Limb (tissue), 2 donors: ENCODE results near the gene FOLH1.
"Not testable (repeated sequence)": the region's sequence is repeated elsewhere in the genome, so short reads cannot be mapped to it uniquely, and the experiment has no call there.

Experiments
- DNase-seq, 2 donors: peaks; one replicate each; pipeline ENCODE4 v3.0.0-alpha.2; 2016; ENCODE audit errors: extremely low spot score in 2 of 2

FOLH1 gene

DNA sequence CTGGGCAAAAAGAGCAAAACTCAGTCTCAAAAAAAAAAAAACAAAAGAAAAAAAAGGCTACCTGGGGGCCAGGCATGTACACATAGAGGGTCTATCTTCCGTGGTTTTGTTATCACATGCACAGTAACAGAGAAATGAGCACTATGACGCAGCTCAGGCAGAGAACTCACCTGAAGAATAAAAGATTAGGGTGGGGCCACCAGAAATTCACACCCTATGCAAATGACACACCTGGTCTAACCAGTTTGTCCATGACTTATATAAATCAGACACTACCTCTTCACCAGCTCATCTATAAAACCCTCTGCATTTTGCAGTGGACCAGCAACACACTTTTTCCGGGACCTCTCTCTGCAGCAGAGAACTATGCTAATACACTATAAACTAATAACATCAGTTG, 30.5 kb downstream of the FOLH1 start:
- not testable (repeated sequence) for DNase-seq

DNA sequence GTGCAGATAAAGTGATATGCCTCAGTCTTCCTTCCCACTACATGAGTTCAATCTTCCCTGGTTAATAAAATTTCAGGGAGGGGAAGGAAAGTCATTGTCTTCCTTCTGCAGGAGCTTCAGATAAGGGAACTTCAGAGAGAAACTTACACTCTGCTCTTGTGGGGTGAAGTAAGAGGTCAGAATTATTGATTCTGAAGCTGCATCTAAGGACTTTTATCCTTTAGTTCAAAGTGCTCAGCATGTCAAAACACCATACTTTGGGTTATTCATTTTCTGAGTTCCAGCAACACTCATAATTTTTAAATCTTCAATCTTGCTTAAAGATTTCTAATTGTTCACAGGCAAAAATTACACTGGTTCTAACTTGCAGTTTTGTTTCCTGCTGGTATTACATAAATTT, 33.0 kb downstream of the FOLH1 start:
- DNase-seq, result not testable (repeated sequence)

DNA sequence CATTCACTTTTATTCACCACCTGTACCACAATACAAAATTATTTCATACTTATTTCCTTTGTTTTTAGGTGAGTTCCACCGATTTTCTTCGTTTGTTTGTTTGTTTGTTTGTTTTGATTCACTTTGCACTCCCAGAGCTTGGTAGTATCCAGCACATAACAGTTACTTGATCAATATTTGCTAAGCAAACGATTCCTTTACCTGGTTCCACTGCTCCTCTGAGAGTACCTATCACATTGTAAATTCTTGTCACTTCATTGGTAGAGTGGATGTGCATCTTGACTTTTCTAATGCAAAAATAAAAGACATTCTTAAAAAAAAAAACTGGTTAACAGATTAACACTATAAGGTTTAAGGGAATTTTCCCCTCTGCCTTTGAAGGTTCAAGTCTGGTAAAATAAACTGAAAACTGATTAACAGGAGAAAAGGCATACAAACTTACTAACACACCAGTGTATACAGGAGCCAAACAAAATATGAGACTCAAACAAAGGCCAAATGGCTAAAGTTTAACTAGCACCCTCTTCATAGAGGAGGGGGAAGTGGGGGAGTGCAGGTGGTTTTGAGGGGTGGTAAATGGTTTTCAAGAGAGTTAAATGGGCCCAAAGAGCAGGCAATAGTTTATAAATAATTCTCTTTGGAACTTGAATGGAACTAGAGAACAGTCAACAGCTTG, 33.6 kb downstream of the FOLH1 start:
- DNase-seq, result not testable (repeated sequence)

DNA sequence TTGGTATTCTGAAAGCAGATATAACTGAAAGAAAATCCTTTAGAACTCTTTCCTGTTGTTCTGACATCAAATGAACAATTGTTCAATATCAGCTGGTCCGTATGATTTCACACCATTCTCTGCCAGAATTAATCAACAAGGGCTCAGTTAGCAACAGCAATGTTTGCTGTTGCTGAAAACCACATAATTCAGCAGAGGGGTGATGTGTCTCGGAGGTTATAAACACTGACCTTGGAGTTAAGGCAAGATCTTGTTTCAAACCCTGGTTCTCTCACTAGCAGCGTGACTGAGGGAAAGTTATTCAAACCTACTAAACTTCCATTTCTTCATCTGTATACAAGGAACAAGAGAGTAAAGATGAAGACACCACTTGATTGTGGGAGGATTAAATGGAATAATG, 36.8 kb downstream of the FOLH1 start:
- DNase-seq, result not testable (repeated sequence)

DNA sequence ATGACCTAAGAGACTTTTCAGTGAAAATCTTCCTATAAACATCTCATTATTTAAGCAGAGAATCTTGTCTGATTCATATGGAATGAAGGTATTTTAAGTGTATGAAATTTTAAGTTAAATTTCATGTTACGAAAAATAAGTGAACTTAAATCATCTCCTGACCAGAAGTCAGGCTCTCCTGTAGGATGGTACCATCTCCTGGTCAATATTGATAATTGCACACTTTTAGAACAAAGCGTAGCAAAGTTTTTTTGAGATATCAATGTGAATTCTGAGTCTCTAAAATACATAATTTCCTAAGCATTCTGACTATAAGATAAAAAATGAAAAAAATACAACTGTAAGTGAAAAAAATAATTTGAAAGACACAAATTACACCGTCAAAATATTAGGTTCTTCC, 38.8 kb downstream of the FOLH1 start:
- not testable (repeated sequence) for DNase-seq

DNA sequence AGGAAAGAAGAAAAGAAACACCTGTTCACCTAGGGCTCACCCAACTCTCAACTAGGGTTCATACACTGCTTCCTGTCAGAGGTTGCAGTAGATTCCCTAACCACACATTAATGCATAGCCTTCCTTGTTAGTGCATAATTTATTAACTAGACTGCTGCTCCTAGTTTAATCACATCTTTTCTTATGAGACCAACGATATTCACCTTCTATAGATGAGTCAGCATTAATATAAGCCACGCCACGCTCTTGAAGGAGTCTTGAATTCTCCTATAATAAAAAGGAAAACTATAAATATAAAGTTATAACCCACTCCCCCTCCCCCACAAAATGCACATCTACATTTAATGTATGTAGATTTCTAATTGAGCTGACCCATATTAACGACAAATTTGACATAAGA, 39.4 kb downstream of the FOLH1 start:
- DNase-seq, result not testable (repeated sequence)

DNA sequence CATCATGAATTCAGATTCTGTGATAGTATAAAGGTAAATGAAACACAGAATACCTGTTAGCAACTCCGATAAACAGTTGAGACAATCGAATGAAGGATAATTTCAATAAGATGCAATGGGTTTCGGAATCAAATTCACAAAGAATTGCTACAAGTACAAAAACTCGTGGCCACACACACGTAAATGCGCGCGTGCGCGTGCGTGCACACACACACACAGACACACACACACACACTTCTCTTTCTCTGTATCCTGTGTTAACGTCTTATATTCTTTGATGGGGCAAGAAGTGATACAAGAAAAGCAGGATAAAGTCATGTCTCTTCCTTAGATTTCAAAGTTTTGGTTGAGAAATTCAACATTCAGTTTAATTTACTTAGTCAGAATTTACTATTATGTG, 57.2 kb downstream of the FOLH1 start:
- DNase-seq, result no peak

DNA sequence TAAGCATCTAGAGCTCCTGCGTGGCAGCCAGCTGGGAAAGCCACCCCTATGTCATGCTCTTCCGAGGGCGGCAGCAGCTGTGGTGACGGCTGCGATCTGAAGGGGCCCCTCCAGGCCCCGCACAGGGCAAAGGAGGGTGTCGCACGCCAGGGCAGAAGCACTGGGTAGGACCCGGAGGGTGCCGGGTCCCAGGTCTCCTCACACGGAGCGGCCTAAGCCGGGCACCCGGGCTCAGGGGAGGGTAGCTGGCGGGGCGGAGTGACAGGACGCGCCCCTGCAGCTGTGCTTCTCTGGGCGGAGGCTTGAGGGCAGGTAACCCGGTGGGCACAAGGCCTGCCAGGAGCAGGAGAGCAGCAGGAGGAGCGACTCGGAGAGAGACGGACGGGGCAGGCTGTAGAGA, 106.0 kb downstream of the FOLH1 start:
- DNase-seq, result not testable (repeated sequence)
